Parathyroid adenoma (tissue), 2 donors: ENCODE data around the gene EPAS1.

ENCODE experiments used
- H2AFZ ChIP-seq: fragments of 300-600 bp; sonication (generic); one replicate; pipeline ENCODE4 v1.7.0; 2017; ENCODE audit warnings: antibody characterized with exemption, mild to moderate bottlenecking
- H3K27ac ChIP-seq: fragments of 300-600 bp; sonication (generic); one replicate; pipeline ENCODE4 v1.7.0; 2017
- H3K27me3 ChIP-seq: fragments of 300-600 bp; sonication (generic); one replicate; pipeline ENCODE4 v1.7.0; 2017; ENCODE audit warnings: low read length; ENCODE audit not compliant: control insufficient read depth, insufficient read depth
- H3K36me3 ChIP-seq: fragments of 300-600 bp; sonication (generic); one replicate; pipeline ENCODE4 v1.7.0; 2017; ENCODE audit warnings: low read length; ENCODE audit not compliant: control insufficient read depth, insufficient read depth
- H3K4me1 ChIP-seq: fragments of 300-600 bp; sonication (generic); one replicate; pipeline ENCODE4 v1.7.0; 2017; ENCODE audit warnings: control low read depth
- H3K4me2 ChIP-seq: fragments of 300-600 bp; sonication (generic); one replicate; pipeline ENCODE4 v1.7.0; 2017; ENCODE audit warnings: low read length
- H3K4me3 ChIP-seq: fragments of 300-600 bp; sonication (generic); one replicate; pipeline ENCODE4 v1.7.0; 2017; ENCODE audit warnings: low read depth, low read length
- H3K79me2 ChIP-seq: fragments of 300-600 bp; sonication (generic); one replicate; pipeline ENCODE4 v1.7.0; 2017; ENCODE audit warnings: control low read depth
- H3K9ac ChIP-seq: fragments of 300-600 bp; sonication (generic); one replicate; pipeline ENCODE4 v1.7.0; 2017; ENCODE audit warnings: mild to moderate bottlenecking
- H3K9me3 ChIP-seq: fragments of 300-600 bp; sonication (generic); one replicate; pipeline ENCODE4 v1.7.0; 2017; ENCODE audit warnings: low read length; ENCODE audit not compliant: control insufficient read depth
- CTCF ChIP-seq: fragments of 300-600 bp; sonication (generic); IDR thresholded peaks from one replicate; pipeline ENCODE4 v1.7.0; 2017; ENCODE audit warnings: antibody characterized with exemption, mild to moderate bottlenecking
- donor health status: primary hyperparathyroidism.

Gene EPAS1

DNA sequence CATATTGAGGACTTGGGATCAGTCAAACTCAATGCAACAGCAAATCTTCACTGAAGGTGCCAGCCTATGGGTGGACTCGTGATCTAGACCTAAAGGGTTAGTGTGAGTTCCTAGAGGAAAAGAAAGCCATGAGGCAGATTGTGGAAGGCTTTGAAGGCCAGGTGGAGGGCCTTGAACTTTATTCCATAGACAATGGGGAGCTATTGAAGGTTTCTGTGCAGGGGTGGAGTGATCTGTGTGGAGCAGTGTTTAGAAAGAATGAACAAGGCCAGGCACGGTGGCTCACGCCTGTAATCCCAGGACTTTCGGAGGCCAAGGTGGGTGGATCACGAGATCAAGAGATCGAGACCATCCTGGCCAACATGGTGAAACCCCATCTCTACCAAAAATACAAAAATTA lies 61.5 kb downstream of the EPAS1 start:
- H3K9ac ChIP-seq: no peak overlapping the region
- H3K4me1 ChIP-seq: peaks cover 7% of the 10 kb centered on the region
- H3K9me3 ChIP-seq: no peaks in the 10 kb centered on the region
- H2AFZ ChIP-seq: no peak overlapping the region
- H3K27ac ChIP-seq: no peak overlapping the region
- H3K36me3 ChIP-seq: no peaks in the 10 kb centered on the region
- no peak for TF ChIP-seq CTCF
- no peak overlapping the region for H3K4me2 ChIP-seq
- no peak overlapping the region for H3K4me3 ChIP-seq
- H3K27me3 ChIP-seq: no peaks in the 10 kb centered on the region
- H3K79me2 ChIP-seq: peaks cover 14% of the 10 kb centered on the region

DNA sequence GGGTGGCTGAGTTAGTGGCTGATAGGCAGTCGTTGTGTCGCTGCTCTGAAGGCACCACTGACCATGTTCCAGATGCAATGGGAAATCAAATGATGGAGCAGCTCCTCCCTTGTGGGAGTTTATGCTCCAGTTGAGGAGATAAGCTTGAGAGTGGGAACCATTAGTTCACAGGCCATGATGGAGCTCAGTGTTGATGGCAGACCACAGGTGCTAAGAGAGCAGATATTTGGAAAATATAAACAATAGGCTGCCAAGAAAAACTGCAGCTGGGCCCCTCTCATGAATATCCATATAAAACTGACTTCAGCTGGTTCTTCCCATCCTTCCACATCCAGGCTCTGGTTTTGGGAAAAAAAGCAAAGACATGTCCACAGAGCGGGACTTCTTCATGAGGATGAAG lies 63.1 kb downstream of the EPAS1 start:
- H2AFZ ChIP-seq: no peak overlapping the region
- no peak overlapping the region for H3K4me3 ChIP-seq
- no peaks in the 10 kb centered on the region for H3K36me3 ChIP-seq
- TF ChIP-seq CTCF: no peak
- H3K79me2 ChIP-seq: peaks cover 5% of the 10 kb centered on the region
- no peak overlapping the region for H3K27ac ChIP-seq
- H3K4me1 ChIP-seq: peaks cover 5% of the 10 kb centered on the region
- no peaks in the 10 kb centered on the region for H3K9me3 ChIP-seq
- no peak overlapping the region for H3K9ac ChIP-seq
- H3K4me2 ChIP-seq: no peak overlapping the region
- no peaks in the 10 kb centered on the region for H3K27me3 ChIP-seq

DNA sequence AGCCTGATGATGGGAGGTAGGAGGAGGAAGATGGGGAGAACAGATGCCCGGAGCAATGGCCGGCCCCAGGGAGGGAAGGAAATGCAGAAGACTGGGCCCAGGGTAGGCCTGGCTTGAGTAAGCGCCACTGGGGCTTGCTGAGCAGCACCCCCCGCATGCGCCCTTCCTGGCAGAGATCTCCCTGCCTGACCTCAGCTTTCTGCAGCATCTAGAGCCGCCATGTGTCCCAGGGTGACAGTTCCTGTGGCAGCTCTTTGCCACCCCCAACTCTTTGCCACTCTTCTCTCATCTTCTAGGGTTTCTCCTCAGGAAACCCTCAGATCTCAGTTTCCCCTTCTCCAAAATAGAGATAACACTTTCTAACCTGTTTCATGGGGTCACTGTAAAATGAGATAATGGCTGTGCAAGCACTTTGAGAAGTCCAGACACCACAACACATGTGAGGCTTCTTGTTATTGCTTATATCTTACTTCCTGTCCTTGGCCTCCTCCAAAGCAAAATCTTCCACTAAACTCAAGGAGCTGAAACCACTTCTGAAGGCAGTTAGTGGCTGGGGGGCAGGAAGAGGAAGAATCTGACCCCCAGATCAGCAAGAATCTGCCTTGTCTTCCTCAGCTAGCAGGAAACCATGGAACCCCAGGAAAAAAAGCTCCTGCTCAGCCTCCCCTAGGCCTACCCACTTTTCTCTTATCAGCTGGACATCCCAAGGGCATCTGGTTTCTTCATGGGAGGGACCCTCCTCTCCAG lies 64.9 kb downstream of the EPAS1 start:
- no peak overlapping the region for H3K4me2 ChIP-seq
- H3K27ac ChIP-seq: no peak overlapping the region
- no peak overlapping the region for H2AFZ ChIP-seq
- H3K79me2 ChIP-seq: peaks cover 5% of the 10 kb centered on the region
- TF ChIP-seq CTCF: no peak
- no peaks in the 10 kb centered on the region for H3K36me3 ChIP-seq
- H3K4me1 ChIP-seq: peaks cover 5% of the 10 kb centered on the region
- H3K4me3 ChIP-seq: no peak overlapping the region
- no peaks in the 10 kb centered on the region for H3K9me3 ChIP-seq
- H3K9ac ChIP-seq: no peak overlapping the region
- no peaks in the 10 kb centered on the region for H3K27me3 ChIP-seq

DNA sequence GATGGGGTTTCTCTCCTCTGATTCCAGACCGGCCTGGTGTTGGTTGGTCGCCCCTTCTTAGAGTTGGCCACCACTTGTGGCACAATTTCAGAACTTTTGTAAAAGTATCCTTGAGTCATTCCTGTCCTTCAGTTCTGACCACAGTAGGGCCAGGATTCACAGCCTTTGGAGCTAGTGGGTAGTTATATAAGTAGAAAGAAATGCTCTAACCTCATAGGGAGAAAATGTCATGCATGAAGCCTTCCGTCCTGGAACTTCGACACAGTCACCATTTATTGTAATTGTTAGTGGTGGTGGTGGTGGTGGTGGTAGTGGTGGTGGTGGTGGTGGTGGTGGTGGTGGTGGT lies 65.4 kb downstream of the EPAS1 start:
- H3K4me2 ChIP-seq: no peak overlapping the region
- H2AFZ ChIP-seq: no peak overlapping the region
- H3K4me3 ChIP-seq: no peak overlapping the region
- no peaks in the 10 kb centered on the region for H3K36me3 ChIP-seq
- H3K9me3 ChIP-seq: no peaks in the 10 kb centered on the region
- no peak for TF ChIP-seq CTCF
- H3K4me1 ChIP-seq: peaks cover 5% of the 10 kb centered on the region
- no peaks in the 10 kb centered on the region for H3K27me3 ChIP-seq
- H3K27ac ChIP-seq: no peak overlapping the region
- H3K9ac ChIP-seq: no peak overlapping the region
- H3K79me2 ChIP-seq: peaks cover 7% of the 10 kb centered on the region

GRCh38 chr2:46363535-46364170 lies 66.4 kb downstream of the EPAS1 start:
- Histone ChIP-seq H3K79me2 (peaks cover 6% of the 10 kb centered on the region), H3K9me3 (no peaks in the 10 kb centered on the region), H2AFZ (no peak overlapping the region), H3K4me1 (peaks cover 2% of the 10 kb centered on the region), H3K4me2 (no peak overlapping the region), H3K27me3 (no peaks in the 10 kb centered on the region), H3K9ac (no peak overlapping the region), H3K27ac (no peak overlapping the region), H3K4me3 (no peak overlapping the region), H3K36me3 (no peaks in the 10 kb centered on the region)
- no peak for TF ChIP-seq CTCF
